Measurements from ENCODE around the gene GGT6.

GGT6 gene

DNA sequence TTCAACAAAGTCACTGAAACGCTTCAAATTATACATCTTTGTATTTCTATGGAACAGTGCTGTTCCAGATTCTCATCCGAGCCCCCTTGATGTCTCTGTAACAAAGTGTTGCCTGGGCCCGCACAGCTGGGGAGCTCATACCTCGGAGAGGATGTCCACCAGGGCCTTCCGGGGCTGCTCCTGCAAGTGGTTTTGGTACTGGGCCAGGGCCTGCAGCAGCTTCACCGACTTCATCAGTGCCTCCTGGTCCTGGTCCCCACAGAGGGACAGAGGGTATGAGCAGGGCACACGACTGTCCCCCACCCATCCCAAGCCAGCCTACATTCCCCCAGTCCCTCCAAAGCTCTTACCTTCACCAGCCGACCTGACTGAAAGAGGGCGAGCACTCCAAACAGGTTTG lies 6.7 kb downstream of the GGT6 start:
- no peak for DNase-seq (ENCODE audit: low spot score)

DNA sequence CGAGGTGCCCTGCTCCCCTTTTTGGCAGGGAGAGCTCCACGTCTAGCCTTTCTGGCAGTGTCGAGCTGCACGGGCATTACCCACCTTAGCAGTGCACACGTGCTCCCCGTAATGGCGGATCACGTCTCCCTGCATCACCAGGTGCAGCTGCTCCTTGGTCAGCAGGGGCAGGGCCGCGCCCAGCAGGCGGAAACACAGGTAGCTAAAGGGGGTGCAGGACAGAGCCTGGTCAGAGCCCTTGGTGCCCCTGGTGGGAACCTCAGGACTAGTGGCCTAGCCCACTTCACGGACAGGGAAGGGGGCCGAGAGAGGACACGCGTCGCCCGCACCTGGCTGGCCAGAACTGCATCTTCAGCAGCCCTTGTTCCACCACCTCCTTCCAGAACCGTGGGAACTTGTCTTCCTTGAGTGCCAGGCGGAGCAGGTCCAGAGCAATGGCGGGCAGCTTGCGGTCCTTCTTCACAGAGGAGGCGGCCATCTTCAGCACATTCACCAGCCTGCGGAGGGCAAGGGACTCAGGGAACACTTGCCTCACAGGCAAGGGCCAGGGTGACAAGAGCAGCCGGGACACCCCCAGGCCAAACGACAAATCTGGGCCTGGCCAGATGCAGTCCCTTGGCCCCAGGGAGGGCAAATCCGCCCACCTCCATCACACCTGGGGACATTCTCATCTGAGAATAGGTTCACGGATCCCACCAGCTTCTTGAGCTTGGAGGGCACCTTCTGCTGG lies 8.4 kb downstream of the GGT6 start:
- DNase-seq (ENCODE audit: low spot score): no peak

DNA sequence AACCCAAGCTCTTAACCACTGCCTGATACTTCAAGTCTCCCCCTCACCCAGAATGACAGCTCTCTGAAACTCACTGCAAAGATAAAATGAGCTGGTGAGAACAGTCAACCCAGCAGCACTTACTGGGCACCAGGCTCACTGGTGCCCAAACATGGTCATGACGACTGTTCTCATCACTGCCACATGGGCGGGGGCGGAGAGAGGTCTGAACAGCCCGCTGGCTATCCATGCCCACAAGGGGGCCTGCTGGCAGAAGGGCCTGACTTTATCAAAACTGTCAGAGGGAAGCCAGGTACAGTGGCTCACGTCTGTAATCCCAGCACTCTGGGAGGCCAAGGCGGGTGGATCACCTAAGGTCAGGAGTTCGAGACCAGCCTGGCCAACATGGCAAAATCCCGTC lies 9.2 kb downstream of the GGT6 start:
- no peak for DNase-seq (ENCODE audit: low spot score)

- no peak for DNase-seq (ENCODE audit: low spot score)
These were observed 9.8 kb downstream of the GGT6 start for GRCh38 chr17:4550534-4551039.

DNA sequence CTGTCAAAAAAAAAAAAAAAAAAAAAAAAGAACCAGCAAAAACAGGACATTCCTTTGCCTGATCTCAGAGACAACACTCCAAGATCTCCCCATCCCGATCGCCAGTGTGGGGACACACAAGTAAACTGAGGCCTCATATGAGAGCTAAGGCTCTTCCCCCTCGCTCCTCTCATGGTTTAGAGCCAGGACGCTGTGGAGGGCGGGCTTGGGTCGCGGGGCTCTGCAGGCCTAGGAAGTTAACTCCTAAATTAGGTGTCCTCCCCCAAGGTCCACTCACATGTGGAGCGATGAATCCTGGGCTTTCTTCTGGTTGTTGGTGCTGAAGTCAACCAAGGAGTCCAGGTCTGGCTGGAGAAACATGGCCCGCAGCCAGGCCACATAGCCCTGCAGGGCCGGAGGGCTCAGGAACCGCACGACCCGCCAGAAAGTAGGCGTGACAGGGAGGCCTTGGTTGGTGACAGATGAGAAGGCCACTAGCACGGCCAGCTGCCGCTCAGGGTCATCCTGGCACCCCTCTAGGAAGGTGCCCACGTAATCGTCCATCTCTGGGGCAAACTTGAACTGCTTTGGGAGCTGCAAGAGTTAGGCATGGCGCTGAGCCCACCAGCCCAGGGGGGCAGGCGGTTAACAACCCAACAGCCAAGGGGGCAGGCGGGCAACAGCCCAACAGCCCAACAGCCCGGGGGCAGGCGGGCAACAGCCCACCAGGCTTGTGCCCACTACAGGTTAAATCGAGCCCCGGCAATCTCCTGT lies 10.4 kb downstream of the GGT6 start:
- DNase-seq (ENCODE audit: low spot score): no peak

DNA sequence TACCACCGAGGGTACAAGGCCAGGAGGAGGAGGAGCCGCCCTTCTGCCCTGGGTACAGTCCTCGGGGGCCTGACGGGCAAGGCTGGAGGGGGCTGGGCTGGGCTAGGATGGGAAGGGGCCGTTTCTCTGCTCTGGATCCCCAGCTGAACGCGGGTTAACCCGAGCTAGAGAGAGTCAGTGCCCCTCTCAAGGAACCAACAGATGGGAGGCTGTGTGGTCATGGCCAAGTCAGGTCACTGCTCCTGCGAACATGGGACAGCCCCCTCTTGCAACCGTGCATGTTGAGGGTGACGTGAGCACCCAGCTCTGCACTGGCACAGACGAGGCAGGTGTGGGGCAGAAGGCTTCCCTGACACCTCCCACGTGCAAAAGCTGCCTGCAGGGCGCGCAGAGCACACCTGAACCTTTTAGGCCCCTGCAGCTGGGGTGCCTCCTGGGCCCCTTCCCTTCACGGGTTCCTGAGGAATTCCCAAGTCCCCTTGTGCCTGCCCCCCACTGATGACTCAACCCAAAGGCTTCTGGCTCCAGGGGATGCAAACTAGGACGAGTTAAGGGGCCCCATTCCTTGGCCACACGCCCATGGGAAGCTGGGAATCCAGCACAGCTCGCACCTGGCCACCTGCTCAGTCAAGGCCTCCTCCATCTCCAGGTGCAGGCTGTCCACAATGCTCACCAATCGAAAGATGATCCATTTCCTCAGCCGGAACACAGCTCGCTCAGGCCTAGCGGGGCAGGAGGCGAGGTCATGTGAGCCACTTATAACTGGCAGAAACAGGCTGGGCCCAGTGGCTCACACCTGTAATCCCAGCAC lies 11.5 kb downstream of the GGT6 start:
- DNase-seq (ENCODE audit: low spot score): no peak

DNA sequence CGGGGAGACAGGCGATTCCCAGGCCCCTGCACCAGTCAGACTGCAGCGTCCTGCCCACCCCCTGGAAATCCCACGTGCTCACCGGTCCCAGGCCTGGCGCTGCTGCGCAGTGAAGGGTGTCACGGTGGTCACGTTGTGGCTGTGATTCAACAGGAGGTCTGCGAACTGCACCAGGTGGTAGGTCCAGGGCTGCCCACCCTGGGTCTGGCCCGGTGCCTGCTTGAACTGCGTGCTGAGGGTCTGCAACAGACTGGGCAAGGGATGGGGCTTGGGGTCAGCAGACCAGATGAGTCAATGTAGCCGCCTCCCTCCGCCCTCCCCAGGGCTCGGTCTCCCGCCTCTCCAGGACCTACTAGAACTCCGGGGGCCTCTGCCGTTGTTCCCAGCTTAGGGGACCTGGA lies 12.3 kb downstream of the GGT6 start:
- no peak for DNase-seq (ENCODE audit: low spot score)

- DNase-seq (ENCODE audit: low spot score): no peak
These were observed 13.1 kb downstream of the GGT6 start for GRCh38 chr17:4547118-4547906.

DNA sequence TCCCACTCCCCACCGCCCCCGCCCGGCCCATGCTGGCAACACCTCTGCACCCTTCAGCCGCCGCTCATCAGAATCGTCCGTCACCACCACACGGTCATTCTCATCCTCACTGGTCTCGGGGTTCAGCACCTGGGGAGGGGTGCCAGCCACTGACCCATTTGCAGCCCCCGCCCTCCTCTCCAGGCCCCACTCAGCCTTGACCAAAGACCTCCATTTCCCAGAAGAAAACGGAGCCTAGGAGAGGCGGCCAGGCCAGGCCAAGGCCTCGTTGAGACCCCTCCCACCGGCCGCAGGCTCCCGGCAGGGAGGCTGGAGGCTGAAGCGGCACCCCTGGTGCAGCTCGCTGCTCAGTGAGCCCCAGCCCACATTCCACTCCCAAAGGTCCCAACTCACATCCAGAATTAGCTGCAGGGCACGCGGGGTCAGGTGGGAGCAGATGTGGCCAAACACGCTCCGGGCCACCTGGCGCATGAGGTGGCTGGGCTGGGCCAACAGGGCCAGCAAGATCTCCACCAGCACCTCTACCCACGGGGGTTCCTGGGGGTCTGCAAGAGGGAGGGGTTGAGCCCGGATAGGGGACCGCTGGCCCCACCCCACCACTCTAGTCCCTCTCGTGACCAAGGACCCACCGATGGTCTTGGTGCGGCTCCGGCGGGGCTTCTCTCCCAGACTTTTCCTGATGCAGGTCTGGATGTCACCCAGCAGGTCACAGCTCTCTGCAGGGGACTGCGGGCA lies 15.0 kb downstream of the GGT6 start:
- DNase-seq (ENCODE audit: low spot score): no peak

DNA sequence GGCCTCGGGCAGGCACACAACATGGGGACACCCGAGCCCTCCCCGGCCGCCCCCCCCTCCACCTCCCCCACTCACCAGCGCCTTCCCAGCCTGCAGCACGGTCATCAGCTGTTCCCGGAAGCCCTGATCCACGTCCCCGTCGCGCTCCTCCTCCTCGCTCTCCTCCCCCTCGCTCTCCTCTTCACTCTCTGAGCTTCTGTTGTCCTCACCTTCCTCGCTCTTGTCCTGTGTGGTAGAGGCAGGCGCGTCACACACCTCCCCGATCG lies 15.5 kb downstream of the GGT6 start:
- DNase-seq (ENCODE audit: low spot score): no peak

- DNase-seq (ENCODE audit: low spot score): no peak
These were observed 16.0 kb downstream of the GGT6 start for GRCh38 chr17:4544135-4544950.

GRCh38 chr17:4543557-4544026 lies 16.8 kb downstream of the GGT6 start:
- DNase-seq (ENCODE audit: low spot score): no peak

DNA sequence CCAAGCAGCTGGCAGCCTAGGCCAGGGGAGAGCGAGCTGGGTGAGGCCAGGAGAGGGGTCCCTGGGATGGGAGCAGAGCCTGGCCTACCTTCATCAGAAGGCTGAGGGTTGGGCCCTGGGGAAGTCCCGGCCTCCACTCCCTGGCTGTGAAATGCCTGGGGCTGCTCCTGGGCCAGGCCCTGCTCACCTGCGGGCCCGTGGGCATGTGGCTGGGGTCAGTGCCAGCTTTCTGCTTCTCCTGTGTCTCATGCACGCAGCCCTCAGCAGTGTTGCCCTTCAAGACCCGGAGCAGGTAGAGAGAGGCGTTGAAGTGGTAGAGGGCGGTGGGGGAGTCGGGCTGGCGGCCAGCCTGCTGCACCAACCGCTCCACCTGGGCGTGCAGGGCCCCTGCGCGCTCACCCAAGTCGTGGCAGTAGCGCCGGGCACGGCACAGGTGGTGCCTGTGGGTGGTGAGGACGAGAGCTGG lies 17.6 kb downstream of the GGT6 start:
- DNase-seq (ENCODE audit: low spot score): no peak

GRCh38 chr17:4542003-4542725 lies 18.2 kb downstream of the GGT6 start:
- no peak for DNase-seq (ENCODE audit: low spot score)

GRCh38 chr17:4541328-4542002 lies 18.9 kb downstream of the GGT6 start:
- peak; percentile 57 for DNase-seq (ENCODE audit: low spot score)

DNA sequence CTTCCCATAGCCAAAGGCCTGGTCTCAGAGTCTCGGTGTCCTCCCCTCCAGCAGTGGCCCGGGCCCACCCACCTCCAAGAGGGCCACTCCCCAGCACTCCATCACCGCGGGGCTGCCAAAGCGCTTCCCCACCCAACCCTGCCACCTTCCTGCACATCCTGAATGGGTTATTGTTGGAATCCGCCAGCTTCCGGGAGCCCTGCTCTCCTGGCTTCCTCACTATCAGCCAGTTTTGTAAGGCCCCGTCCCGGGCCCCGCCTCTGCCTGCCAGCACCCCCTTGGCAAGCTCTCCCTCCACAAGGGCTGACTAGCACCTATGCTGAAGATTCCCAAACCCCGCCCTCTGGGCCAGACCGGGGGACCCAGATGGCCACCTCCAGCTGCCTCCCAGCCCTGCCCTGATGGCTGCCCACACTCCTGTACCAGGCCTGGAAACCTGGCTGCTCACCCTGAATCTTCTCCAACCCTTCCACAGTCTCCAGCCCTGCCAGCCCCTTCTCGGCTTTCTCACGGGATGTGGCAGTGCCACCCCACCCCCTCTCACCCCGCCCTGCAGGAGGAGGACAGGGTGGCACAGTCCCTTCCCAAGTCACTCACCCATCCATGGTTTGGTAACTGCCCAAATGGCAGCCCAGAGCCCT lies 19.6 kb downstream of the GGT6 start:
- DNase-seq (ENCODE audit: low spot score): peak; percentile 27

DNA sequence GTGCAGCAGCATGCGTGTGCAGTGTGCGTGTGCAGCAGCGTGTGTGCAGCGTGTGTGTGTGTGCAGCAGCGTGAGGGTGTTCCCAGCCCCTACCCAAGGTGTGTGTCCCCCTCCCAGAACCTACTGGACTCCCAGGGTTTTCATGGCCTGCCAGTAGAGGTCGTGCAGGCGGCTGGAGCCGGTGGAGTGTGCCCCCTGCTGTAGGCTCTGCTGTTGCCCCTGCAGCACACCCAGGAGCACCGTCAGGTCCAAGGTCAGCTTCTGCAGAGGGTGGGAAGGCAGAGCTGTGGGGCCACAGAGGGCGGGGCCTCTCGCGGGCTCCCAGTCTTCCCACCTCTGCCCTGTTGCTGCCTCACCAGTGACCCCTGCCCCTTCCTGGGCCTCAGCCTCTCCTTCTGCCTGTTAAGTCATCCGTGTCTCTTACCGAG lies 20.1 kb downstream of the GGT6 start:
- peak; percentile 23 for DNase-seq (ENCODE audit: low spot score)

- no peak for DNase-seq (ENCODE audit: low spot score)
These were observed 20.7 kb downstream of the GGT6 start for GRCh38 chr17:4539576-4540223.
